ENCODE results near the gene LYSMD1. TPM values are rescaled to one million over a fixed set of nuclear protein-coding genes. Genes with fewer than 3 reads are reported as not detected.
"Not testable (repeated sequence)": the region's sequence is repeated elsewhere in the genome, so short reads cannot be mapped to it uniquely, and the experiment has no call there.

Gene LYSMD1, protein sequence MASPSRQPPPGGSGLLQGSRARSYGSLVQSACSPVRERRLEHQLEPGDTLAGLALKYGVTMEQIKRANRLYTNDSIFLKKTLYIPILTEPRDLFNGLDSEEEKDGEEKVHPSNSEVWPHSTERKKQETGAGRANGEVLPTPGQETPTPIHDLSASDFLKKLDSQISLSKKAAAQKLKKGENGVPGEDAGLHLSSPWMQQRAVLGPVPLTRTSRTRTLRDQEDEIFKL
- total RNA-seq = 1 to 10 TPM; 1.4 to 3.3 (median 2.3) TPM
- polyA plus RNA-seq = under 1 TPM; 0.35 to 0.48 TPM
- total RNA-seq = 2.0 reads per million, percentile 9 among the genes with 10 or more reads in this experiment

DNA sequence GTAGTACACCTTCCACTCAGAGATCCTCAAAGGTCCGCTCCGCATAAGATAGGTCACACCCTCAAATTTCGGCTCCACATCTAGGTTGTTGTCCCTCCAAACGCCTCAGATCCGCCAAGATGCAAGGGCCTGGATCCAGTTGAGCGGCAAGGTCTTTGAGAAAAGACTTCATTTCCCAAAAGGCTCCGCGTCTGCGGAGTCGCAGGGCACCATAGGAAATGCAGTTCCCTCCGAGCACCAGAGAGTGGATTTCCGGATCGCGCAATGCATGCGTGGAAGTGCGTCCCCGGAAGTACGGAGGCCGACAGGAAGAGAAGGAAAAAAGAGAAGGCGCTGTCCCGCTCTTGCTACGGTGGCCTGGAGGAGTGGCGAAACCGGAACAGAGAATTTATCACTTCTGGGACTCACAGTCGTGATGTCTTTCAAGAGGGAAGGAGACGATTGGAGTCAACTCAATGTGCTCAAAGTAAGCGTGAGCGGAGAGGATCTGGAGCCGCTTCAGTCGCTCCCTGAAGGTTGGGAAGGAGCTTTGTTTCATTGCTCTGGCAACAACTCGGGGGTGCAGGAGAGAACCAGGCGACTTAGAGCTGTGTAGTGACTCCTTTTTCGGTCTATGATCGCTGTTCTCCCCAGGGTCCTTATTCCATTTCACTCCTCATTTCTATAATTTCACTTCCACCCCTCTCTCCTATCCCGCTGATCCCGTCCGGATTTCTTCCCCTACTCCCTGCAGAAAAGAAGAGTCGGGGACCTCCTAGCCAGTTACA lies at the start of gene LYSMD1, which contains the start of gene SCNM1:
Gene LYSMD1 (minus strand): TSS at position 165 of the 767 bp plus-strand sequence. CDS start 644 bp downstream, outside the sequence.
Gene SCNM1 (plus strand): TSS at position 407 of the 767 bp plus-strand sequence. CDS start 9 bp downstream, at position 416.
- peak; percentile 98 for ATAC-seq
- peaks cover 0 to 3% (median 0%) of the 10 kb centered on the region in 5 donors for H3K27me3 Mint-ChIP-seq
- Histone ChIP-seq H3K27ac (ENCODE audit: low read depth, low read length) (peak within 1 kb of the TSS; percentile 71), H3K9me3 (ENCODE audit: control insufficient read depth in 2 of 3, low read length in 3 of 3) (no peaks in the 10 kb centered on the region), H3K4me3 (ENCODE audit: low read length) (peak within 1 kb of the TSS; percentile 97), H3K4me1 (ENCODE audit: control insufficient read depth in 2 of 2, insufficient read depth in 2 of 2, low read length in 2 of 2) (peaks cover 18 to 19% of the 10 kb centered on the region in 2 donors), H3K36me3 (ENCODE audit: control insufficient read depth in 2 of 3, insufficient read depth in 3 of 3, low read length in 3 of 3) (peaks cover 0 to 37% (median 0%) of the 10 kb centered on the region in 3 experiments), H3K27me3 (ENCODE audit: control insufficient read depth in 2 of 2, insufficient read depth in 2 of 2, low read length in 2 of 2) (no peaks in the 10 kb centered on the region)
- peaks cover 0 to 39% (median 28%) of the 10 kb centered on the region in 5 donors for H3K36me3 Mint-ChIP-seq
- peak within 1 kb of the TSS; percentile 87 to 99 (median 95) for H3K4me3 Mint-ChIP-seq
- ChIA-PET POLR2A (interaction anchor here (0.6 to 7.8 kb wide), 10 partner anchors 8 to 446 kb away, joined by 3 to 73 read pairs (median 4); partner anchors contain the start of genes TNFAIP8L2, VPS72 and ZNF687), CTCF (interaction anchor here (1.2 to 2.9 kb wide), 2 partner anchors 10 to 66 kb away, joined by 5 to 16 read pairs; partner anchors contain the start of gene TNFAIP8L2)
- intact Hi-C loops (cut with micrococcal nuclease) = loop anchor here (1.0 to 5.0 kb wide), 14 partner anchors 9 to 537 kb away; partner anchors contain the start of genes PI4KB (in 2 of the 2), PIP5K1A (in 2 of the 2), PRUNE1 (in 2 of the 2) and PSMD4 (in 2 of the 2)
- peak within 1 kb of the TSS; percentile 90 to 99 (median 97) for H3K27ac Mint-ChIP-seq
- H3K9me3 Mint-ChIP-seq = peaks cover 0 to 7% (median 0%) of the 10 kb centered on the region in 11 donors
- DNase-seq = peak; percentile 78 to 98 (median 97)
- peaks cover 30 to 70% (median 52%) of the 10 kb centered on the region in 7 donors for H3K4me1 Mint-ChIP-seq

DNA sequence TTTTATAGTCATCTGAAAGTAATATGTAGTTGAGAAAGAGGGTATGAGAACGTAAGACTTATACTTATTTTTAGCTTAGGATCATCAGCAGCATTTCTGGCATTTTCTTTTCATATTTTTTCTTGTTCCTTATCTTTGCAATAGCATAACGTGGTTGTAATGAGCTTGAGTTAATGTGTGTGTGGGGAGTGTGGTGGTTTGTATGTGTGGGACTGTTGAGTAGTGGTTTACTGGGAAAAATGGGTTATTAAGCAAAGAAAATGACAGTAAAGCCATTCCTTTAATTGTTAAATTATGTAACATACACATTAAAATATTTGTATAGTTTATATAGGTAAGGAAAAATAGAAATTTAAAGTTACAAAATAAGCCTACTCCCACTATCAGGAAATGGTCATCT lies 47.9 kb upstream of the LYSMD1 start:
- Histone ChIP-seq H3K27me3 (ENCODE audit: control insufficient read depth in 2 of 2, insufficient read depth in 2 of 2, low read length in 2 of 2) (no peaks in the 10 kb centered on the region), H3K27ac (ENCODE audit: low read depth, low read length) (no peak overlapping the region), H3K4me1 (ENCODE audit: control insufficient read depth in 2 of 2, insufficient read depth in 2 of 2, low read length in 2 of 2) (peaks cover 4 to 13% of the 10 kb centered on the region in 2 donors), H3K4me3 (ENCODE audit: low read length) (no peak overlapping the region), H3K36me3 (ENCODE audit: control insufficient read depth in 2 of 3, insufficient read depth in 3 of 3, low read length in 3 of 3) (peaks cover 0 to 6% (median 0%) of the 10 kb centered on the region in 3 experiments), H3K9me3 (ENCODE audit: control insufficient read depth in 2 of 3, low read length in 3 of 3) (no peaks in the 10 kb centered on the region)
- Mint-ChIP-seq H3K9me3 (no peaks in the 10 kb centered on the region), H3K27ac (peak overlapping the region in 7 of 9 donors; percentile 10 to 79 (median 48)), H3K4me3 (peak overlapping the region in 3 of 10 donors; percentile 1 to 37 (median 25)), H3K36me3 (peaks cover 0 to 20% (median 11%) of the 10 kb centered on the region in 5 donors), H3K27me3 (no peaks in the 10 kb centered on the region), H3K4me1 (peaks cover 21 to 53% (median 39%) of the 10 kb centered on the region in 7 donors)
- ChIA-PET POLR2A (no interaction called here), CTCF (interaction anchor here (0.7 kb wide), 1 partner anchor 9 kb away, joined by 3 read pairs; no protein-coding TSS in a partner anchor)
- ATAC-seq = no peak
- DNase-seq = no peak
- intact Hi-C loops (cut with micrococcal nuclease) = loop anchor here in 1 of 2 donors (5.0 kb wide), 1 partner anchor 39 kb away; the partner anchor contains the start of gene PSMD4

DNA sequence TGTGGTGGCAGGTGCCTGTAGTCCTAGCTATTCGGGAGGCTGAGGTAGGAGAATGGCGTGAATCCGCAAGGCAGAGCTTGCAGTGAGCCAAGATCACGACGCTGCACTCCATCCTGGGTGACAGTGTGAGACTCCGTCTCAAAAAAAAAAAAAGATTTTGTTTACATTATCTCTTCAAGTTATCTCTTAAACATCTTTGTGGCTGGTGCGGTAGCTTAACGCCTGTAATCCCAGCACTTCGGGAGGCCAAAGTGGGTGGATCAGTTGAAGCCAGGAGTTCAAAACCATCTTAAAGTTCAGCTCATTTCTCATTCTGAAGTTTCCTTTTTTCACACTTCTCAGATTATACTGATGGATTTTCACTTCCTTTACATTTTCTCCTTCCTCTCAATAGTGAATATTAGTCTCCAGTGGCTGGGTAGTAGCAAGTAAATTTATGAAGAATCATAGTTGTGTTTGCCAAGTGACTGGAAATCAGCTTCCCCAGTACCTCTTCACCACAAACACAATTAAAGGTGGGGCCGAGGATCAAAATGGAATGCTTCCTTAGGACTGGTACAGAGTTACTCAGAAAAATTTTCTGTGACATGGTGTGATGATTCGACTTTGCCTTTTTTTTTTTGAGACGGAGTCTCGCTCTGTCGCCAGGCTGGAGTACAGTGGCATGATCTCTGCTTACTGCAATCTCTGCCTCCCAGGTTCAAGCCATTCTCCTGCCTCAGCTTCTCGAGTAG lies 46.4 kb upstream of the LYSMD1 start:
- Histone ChIP-seq H3K9me3 (ENCODE audit: control insufficient read depth in 2 of 3, low read length in 3 of 3) (no peaks in the 10 kb centered on the region), H3K4me1 (ENCODE audit: control insufficient read depth in 2 of 2, insufficient read depth in 2 of 2, low read length in 2 of 2) (peaks cover 4 to 13% of the 10 kb centered on the region in 2 donors), H3K36me3 (ENCODE audit: control insufficient read depth in 2 of 3, insufficient read depth in 3 of 3, low read length in 3 of 3) (peaks cover 0 to 18% (median 0%) of the 10 kb centered on the region in 3 experiments), H3K27ac (ENCODE audit: low read depth, low read length) (no peak overlapping the region), H3K4me3 (ENCODE audit: low read length) (no peak overlapping the region), H3K27me3 (ENCODE audit: control insufficient read depth in 2 of 2, insufficient read depth in 2 of 2, low read length in 2 of 2) (no peaks in the 10 kb centered on the region)
- POLR2A ChIA-PET = interaction anchor here (0.6 to 1.4 kb wide), 5 partner anchors 9 to 531 kb away, joined by 3 to 4 read pairs (median 3); partner anchors contain the start of genes PSMD4 and TNFAIP8L2
- peak overlapping the region in 9 of 10 donors; percentile 57 to 86 (median 80) for H3K4me3 Mint-ChIP-seq
- H3K27me3 Mint-ChIP-seq = no peaks in the 10 kb centered on the region
- DNase-seq = peak in 3 of 9 donors; percentile 14 to 30 (median 22)
- CTCF ChIA-PET = interaction anchor here (0.7 kb wide), 1 partner anchor 1278 kb away, joined by 3 read pairs; no protein-coding TSS in a partner anchor
- intact Hi-C loops (cut with micrococcal nuclease) = loop anchor here in 1 of 2 donors (5.0 kb wide), 1 partner anchor 40 kb away; the partner anchor contains the start of gene PSMD4
- peaks cover 0 to 22% (median 11%) of the 10 kb centered on the region in 5 donors for H3K36me3 Mint-ChIP-seq
- ATAC-seq = no peak
- peaks cover 0 to under 1% (median 0%) of the 10 kb centered on the region in 11 donors for H3K9me3 Mint-ChIP-seq
- H3K4me1 Mint-ChIP-seq = peaks cover 22 to 47% (median 37%) of the 10 kb centered on the region in 7 donors
- H3K27ac Mint-ChIP-seq = peak overlapping the region; percentile 74 to 97 (median 91)

DNA sequence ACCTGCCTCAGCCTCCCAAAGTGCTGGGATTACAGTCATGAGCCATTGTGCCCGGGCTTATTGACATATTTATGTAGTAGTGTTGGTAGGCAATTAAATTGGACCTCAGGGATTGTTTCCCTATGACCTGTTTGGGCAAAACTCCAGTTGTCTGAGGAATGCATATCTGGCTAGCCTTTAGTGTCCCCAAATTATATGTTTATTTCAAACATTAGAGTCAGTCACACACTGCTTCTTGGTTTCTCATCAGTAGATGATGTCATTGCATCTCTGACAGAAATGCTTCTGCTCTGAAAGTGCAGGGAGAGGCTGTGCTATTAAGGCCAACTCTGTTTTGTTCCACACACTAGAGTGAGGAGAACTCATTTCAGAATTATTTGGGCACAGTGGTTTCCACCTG lies 45.1 kb upstream of the LYSMD1 start:
- POLR2A ChIA-PET = no interaction called here
- Mint-ChIP-seq H3K36me3 (peaks cover 0 to 23% (median 9%) of the 10 kb centered on the region in 5 donors), H3K4me1 (peaks cover 22 to 43% (median 36%) of the 10 kb centered on the region in 7 donors), H3K4me3 (peak overlapping the region in 5 of 10 donors; percentile 11 to 66 (median 45)), H3K9me3 (peaks cover 0 to 1% (median 0%) of the 10 kb centered on the region in 11 donors), H3K27ac (peak overlapping the region in 4 of 9 donors; percentile 4 to 91 (median 57)), H3K27me3 (no peaks in the 10 kb centered on the region)
- Histone ChIP-seq H3K27me3 (ENCODE audit: control insufficient read depth in 2 of 2, insufficient read depth in 2 of 2, low read length in 2 of 2) (no peaks in the 10 kb centered on the region), H3K9me3 (ENCODE audit: control insufficient read depth in 2 of 3, low read length in 3 of 3) (no peaks in the 10 kb centered on the region), H3K27ac (ENCODE audit: low read depth, low read length) (peak overlapping the region; percentile 13), H3K36me3 (ENCODE audit: control insufficient read depth in 2 of 3, insufficient read depth in 3 of 3, low read length in 3 of 3) (peaks cover 0 to 29% (median 0%) of the 10 kb centered on the region in 3 experiments), H3K4me1 (ENCODE audit: control insufficient read depth in 2 of 2, insufficient read depth in 2 of 2, low read length in 2 of 2) (peaks cover 5 to 13% of the 10 kb centered on the region in 2 donors), H3K4me3 (ENCODE audit: low read length) (no peak overlapping the region)
- CTCF ChIA-PET = no interaction called here
- intact Hi-C loops (cut with micrococcal nuclease) = loop anchor here in 1 of 2 donors (5.0 kb wide), 1 partner anchor 41 kb away; the partner anchor contains the start of gene PSMD4
- ATAC-seq = no peak
- no peak for DNase-seq

DNA sequence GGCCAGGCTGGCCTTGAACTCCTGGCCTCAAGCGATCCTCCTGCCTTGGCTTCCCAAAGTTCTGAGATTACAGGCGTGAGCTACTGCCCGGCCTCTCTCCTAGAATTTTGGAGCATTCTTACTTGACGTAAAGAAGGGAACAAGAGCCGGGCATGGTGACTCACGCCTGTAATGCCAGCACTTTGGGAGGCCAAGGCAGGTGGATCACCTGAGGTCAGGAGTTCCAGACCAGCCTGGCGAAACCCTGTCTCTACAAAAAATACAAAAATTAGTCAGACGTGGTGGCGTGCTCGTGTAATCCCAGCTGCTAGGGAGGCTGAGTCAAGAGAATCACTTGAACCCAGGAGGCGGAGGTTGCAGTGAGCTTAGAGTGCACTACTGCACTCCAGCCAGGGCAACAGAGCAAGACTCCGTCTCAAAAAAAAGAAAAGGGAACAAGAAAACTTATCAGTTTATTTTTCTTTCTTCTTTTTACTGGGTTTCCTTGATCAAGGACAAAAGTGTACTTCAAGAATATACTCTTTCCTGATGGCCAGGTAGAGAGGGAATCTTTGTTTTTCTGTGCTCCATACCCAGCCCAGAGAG lies 39.8 kb upstream of the LYSMD1 start:
- intact Hi-C loops (cut with micrococcal nuclease); ATAC-seq; H3K4me1 ChIP-seq (ENCODE audit: control insufficient read depth in 2 of 2, insufficient read depth in 2 of 2, low read length in 2 of 2); H3K9me3 ChIP-seq (ENCODE audit: control insufficient read depth in 2 of 3, low read length in 3 of 3); H3K27me3 Mint-ChIP-seq; H3K27me3 ChIP-seq (ENCODE audit: control insufficient read depth in 2 of 2, insufficient read depth in 2 of 2, low read length in 2 of 2); DNase-seq; H3K27ac ChIP-seq (ENCODE audit: low read depth, low read length); H3K4me3 Mint-ChIP-seq; H3K4me3 ChIP-seq (ENCODE audit: low read length); H3K9me3 Mint-ChIP-seq; POLR2A ChIA-PET; CTCF ChIA-PET: not testable (repeated sequence)
- Mint-ChIP-seq H3K27ac (peak overlapping the region in 2 of 9 donors; percentile 12 to 16), H3K4me1 (peaks cover 23 to 49% (median 30%) of the 10 kb centered on the region in 7 donors), H3K36me3 (peaks cover 0 to 14% (median 12%) of the 10 kb centered on the region in 5 donors)
- peaks cover 0 to 41% (median 0%) of the 10 kb centered on the region in 3 experiments for H3K36me3 ChIP-seq (ENCODE audit: control insufficient read depth in 2 of 3, insufficient read depth in 3 of 3, low read length in 3 of 3)
